HEK293 (cell line): Measurements from ENCODE around the gene KRT7.
A peak's percentile ranks its signal among the peaks of the same experiment; 100 is the strongest.

Experiments used
- ATF2 ChIP-seq: fragments of 450-650 bp; formaldehyde crosslinking; IDR thresholded peaks from 2 replicates; pipeline ENCODE4 v1.5.1; 2016; ENCODE audit warnings: missing biosample characterization, missing genetic modification characterization, low read depth
- GLI4 ChIP-seq: fragments of 450-650 bp; formaldehyde crosslinking; IDR thresholded peaks from 2 replicates; pipeline ENCODE4 v1.5.1; 2016; ENCODE audit warnings: missing biosample characterization, missing genetic modification characterization
- IKZF3 ChIP-seq: fragments of 450-650 bp; IDR thresholded peaks from 2 replicates; pipeline ENCODE4 v1.5.0; 2018; ENCODE audit warnings: missing biosample characterization, mild to moderate bottlenecking, missing genetic modification characterization, moderate library complexity
- KLF1 ChIP-seq: fragments of 450-650 bp; formaldehyde crosslinking; IDR thresholded peaks from 2 replicates; pipeline ENCODE4 v1.5.1; 2016; ENCODE audit warnings: missing biosample characterization, missing genetic modification characterization
- MZF1 ChIP-seq: fragments of 450-650 bp; formaldehyde crosslinking; IDR thresholded peaks from 2 replicates; pipeline ENCODE4 v1.5.1; 2017; ENCODE audit warnings: missing biosample characterization, missing genetic modification characterization, borderline replicate concordance
- PATZ1 ChIP-seq: fragments of 450-650 bp; formaldehyde crosslinking; IDR thresholded peaks from 2 replicates; pipeline ENCODE4 v1.5.1; 2016; ENCODE audit warnings: missing biosample characterization, missing genetic modification characterization
- PBX3 ChIP-seq: sonication (generic); formaldehyde crosslinking; IDR thresholded peaks from 2 replicates; pipeline ENCODE4 v1.8.1; 2022; ENCODE audit warnings: mild to moderate bottlenecking, moderate library complexity, missing genetic modification reagents
- SCRT2 ChIP-seq: fragments of 450-650 bp; formaldehyde crosslinking; IDR thresholded peaks from 2 replicates; pipeline ENCODE4 v1.5.1; 2016; ENCODE audit warnings: missing biosample characterization, missing genetic modification characterization
- SETDB1 ChIP-seq: IDR thresholded peaks from one replicate; pipeline ENCODE4 v1.6.1; 2017; ENCODE audit warnings: mild to moderate bottlenecking, low read length, moderate library complexity, mixed read lengths; ENCODE audit not compliant: insufficient read length
- TRIM28 ChIP-seq: IDR thresholded peaks from 2 replicates; pipeline ENCODE4 v1.6.1; 2011; ENCODE audit warnings: low read length, control low read depth, borderline replicate concordance
- ZBTB17 ChIP-seq: fragments of 450-650 bp; formaldehyde crosslinking; IDR thresholded peaks from 2 replicates; pipeline ENCODE4 v1.5.1; 2016; ENCODE audit warnings: missing biosample characterization, missing genetic modification characterization
- ZBTB20 ChIP-seq: fragments of 450-650 bp; formaldehyde crosslinking; IDR thresholded peaks from 2 replicates; pipeline ENCODE4 v1.5.1; 2016; ENCODE audit warnings: missing biosample characterization, missing genetic modification characterization
- ZBTB44 ChIP-seq: fragments of 450-650 bp; IDR thresholded peaks from 2 replicates; pipeline ENCODE4 v1.5.1; 2018; ENCODE audit warnings: missing biosample characterization, mild to moderate bottlenecking, missing genetic modification characterization
- ZBTB48 ChIP-seq: fragments of 450-650 bp; formaldehyde crosslinking; IDR thresholded peaks from 2 replicates; pipeline ENCODE4 v1.5.1; 2016; ENCODE audit warnings: missing biosample characterization, missing genetic modification characterization
- ZEB2 ChIP-seq: fragments of 450-650 bp; formaldehyde crosslinking; IDR thresholded peaks from 2 replicates; pipeline ENCODE4 v1.5.1; 2016; ENCODE audit warnings: missing biosample characterization, missing genetic modification characterization
- ZFP37 ChIP-seq: fragments of 450-650 bp; formaldehyde crosslinking; IDR thresholded peaks from 2 replicates; pipeline ENCODE4 v1.5.1; 2016; ENCODE audit warnings: missing biosample characterization, missing genetic modification characterization
- ZFP69B ChIP-seq: fragments of 450-650 bp; formaldehyde crosslinking; IDR thresholded peaks from 2 replicates; pipeline ENCODE4 v1.5.1; 2016; ENCODE audit warnings: missing biosample characterization, missing genetic modification characterization
- ZNF114 ChIP-seq: fragments of 450-650 bp; formaldehyde crosslinking; IDR thresholded peaks from 2 replicates; pipeline ENCODE4 v1.5.0; 2017; ENCODE audit warnings: missing biosample characterization, missing genetic modification characterization
- ZNF155 ChIP-seq: fragments of 450-650 bp; formaldehyde crosslinking; IDR thresholded peaks from 2 replicates; pipeline ENCODE4 v1.5.1; 2016; ENCODE audit warnings: missing biosample characterization, missing genetic modification characterization
- ZNF157 ChIP-seq: fragments of 450-650 bp; formaldehyde crosslinking; IDR thresholded peaks from 2 replicates; pipeline ENCODE4 v1.5.1; 2016; ENCODE audit warnings: missing biosample characterization, missing genetic modification characterization
- ZNF175 ChIP-seq: fragments of 450-650 bp; formaldehyde crosslinking; IDR thresholded peaks from 2 replicates; pipeline ENCODE4 v1.5.1; 2016; ENCODE audit warnings: missing biosample characterization, missing genetic modification characterization
- ZNF184 ChIP-seq: fragments of 450-650 bp; IDR thresholded peaks from 2 replicates; pipeline ENCODE4 v1.5.1; 2018; ENCODE audit warnings: missing biosample characterization, mild to moderate bottlenecking, missing genetic modification characterization
- ZNF19 ChIP-seq: fragments of 450-650 bp; formaldehyde crosslinking; IDR thresholded peaks from 2 replicates; pipeline ENCODE4; 2016; ENCODE audit warnings: missing biosample characterization, missing genetic modification characterization, low read depth
- ZNF2 ChIP-seq: fragments of 450-650 bp; formaldehyde crosslinking; IDR thresholded peaks from 2 replicates; pipeline ENCODE4 v1.5.1; 2016; ENCODE audit warnings: missing biosample characterization, missing genetic modification characterization
- ZNF37A ChIP-seq: fragments of 450-650 bp; IDR thresholded peaks from 2 replicates; pipeline ENCODE4 v1.5.1; 2018; ENCODE audit warnings: missing biosample characterization, missing genetic modification characterization
- ZNF580 ChIP-seq: fragments of 450-650 bp; formaldehyde crosslinking; IDR thresholded peaks from 2 replicates; pipeline ENCODE4 v1.5.1; 2016; ENCODE audit warnings: missing biosample characterization, missing genetic modification characterization
- ZNF600 ChIP-seq: fragments of 450-650 bp; formaldehyde crosslinking; IDR thresholded peaks from 2 replicates; pipeline ENCODE4 v1.5.1; 2016; ENCODE audit warnings: missing biosample characterization, missing genetic modification characterization
- ZNF624 ChIP-seq: fragments of 450-650 bp; formaldehyde crosslinking; IDR thresholded peaks from 2 replicates; pipeline ENCODE4 v1.5.1; 2017; ENCODE audit warnings: missing biosample characterization, missing genetic modification characterization
- ZNF639 ChIP-seq: fragments of 450-650 bp; formaldehyde crosslinking; IDR thresholded peaks from 2 replicates; pipeline ENCODE4 v1.5.1; 2016; ENCODE audit warnings: missing biosample characterization, missing genetic modification characterization
- ZNF677 ChIP-seq: fragments of 450-650 bp; IDR thresholded peaks from 2 replicates; pipeline ENCODE4 v1.5.0; 2018; ENCODE audit warnings: missing biosample characterization, mild to moderate bottlenecking, missing genetic modification characterization, moderate library complexity
- ZNF785 ChIP-seq: fragments of 450-650 bp; formaldehyde crosslinking; IDR thresholded peaks from 2 replicates; pipeline ENCODE4 v1.5.1; 2016; ENCODE audit warnings: missing biosample characterization, missing genetic modification characterization
- ZNF830 ChIP-seq: fragments of 450-650 bp; IDR thresholded peaks from 2 replicates; pipeline ENCODE4 v1.5.0; 2018; ENCODE audit warnings: missing biosample characterization, missing genetic modification characterization, low read depth, mild to moderate bottlenecking, moderate library complexity
- ZNF837 ChIP-seq: fragments of 450-650 bp; formaldehyde crosslinking; IDR thresholded peaks from 2 replicates; pipeline ENCODE4 v1.5.1; 2016; ENCODE audit warnings: missing biosample characterization, missing genetic modification characterization

KRT7 gene

GRCh38 chr12:52280319-52280795 lies 47.3 kb downstream of the KRT7 start (continued):
- TF ChIP-seq PATZ1 (tag by site-specific recombination) (peak; percentile 70; the same call in 1 of the 2 replicates), ZNF19 (no peak), PBX3 (no peak), ZFP69B (0 out of 2 replicates have a peak, but pooled peaks have one; percentile 26), ZNF830 (tag by site-specific recombination) (no peak), ZNF837 (no peak), ZFP37 (tag by site-specific recombination) (no peak), ZNF624 (tag by site-specific recombination) (no peak), MZF1 (tag by site-specific recombination) (no peak), KLF1 (tag by site-specific recombination) (peak; percentile 31; the same call in 1 of the 2 replicates), ZNF785 (tag by site-specific recombination) (0 out of 2 replicates have a peak, but pooled peaks have one; percentile 4), IKZF3 (tag by site-specific recombination) (no peak), ZNF639 (tag by site-specific recombination) (no peak), TRIM28 (no peak), ZBTB44 (tag by site-specific recombination) (peak; percentile 80), ZBTB48 (peak; percentile 34; the same call in 1 of the 2 replicates), ZNF580 (tag by site-specific recombination) (no peak), SETDB1 (no peak), ZNF155 (no peak), ZNF2 (no peak), ZEB2 (tag by site-specific recombination) (peak; percentile 68), ZNF114 (no peak), ZBTB20 (tag by site-specific recombination) (0 out of 2 replicates have a peak, but pooled peaks have one; percentile 19), ZNF157 (tag by site-specific recombination) (no peak), ZNF677 (no peak), ZNF37A (tag by site-specific recombination) (no peak), ZNF184 (no peak), GLI4 (tag by site-specific recombination) (no peak), ATF2 (tag by site-specific recombination) (peak; percentile 84), ZNF600 (tag by site-specific recombination) (no peak), ZBTB17 (tag by site-specific recombination) (peak; percentile 76), ZNF175 (tag by site-specific recombination) (no peak), SCRT2 (tag by site-specific recombination) (peak; percentile 70)
